Measurements from ENCODE around the gene TAF1A. TPM values are rescaled to one million over a fixed set of nuclear protein-coding genes. Genes with fewer than 3 reads are reported as not detected.

The TAF1A gene
- total RNA-seq, 1 donor from 2014 or later = 32.8 TPM

DNA sequence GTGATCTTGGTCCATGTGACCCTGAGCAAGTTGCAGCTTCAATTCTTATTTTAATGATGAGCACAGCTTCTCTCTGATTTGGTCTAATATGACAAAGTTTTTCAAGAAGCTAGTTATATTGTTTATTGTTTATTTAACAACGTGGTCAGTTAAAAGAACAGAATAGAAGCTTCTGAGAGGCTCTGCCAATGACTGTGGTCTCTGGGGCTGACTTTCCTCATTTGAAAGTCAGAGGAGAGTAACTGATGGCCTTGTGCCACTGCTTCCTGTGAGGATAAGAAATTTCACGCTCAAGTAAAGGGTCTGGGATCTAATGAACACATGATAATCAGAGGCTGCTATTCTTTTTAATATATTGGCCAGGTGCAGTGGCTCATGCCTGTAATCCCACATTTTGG is 49.1 kb downstream of the TAF1A start:
- no peak overlapping the region for H2AFZ ChIP-seq (replicated peaks)
- no peaks in the 10 kb centered on the region for H3K36me3 ChIP-seq
- no peaks in the 10 kb centered on the region for H4K20me1 ChIP-seq (ENCODE audit: low read depth)
- no peak overlapping the region for H3K4me3 ChIP-seq
- H3K27ac ChIP-seq = no peak overlapping the region
- no peaks in the 10 kb centered on the region for H3F3A ChIP-seq (ENCODE audit: low read depth)
- peaks cover 6% of the 10 kb centered on the region for H3K4me1 Mint-ChIP-seq
- TF ChIP-seq EZH2phosphoT487 (IDR thresholded peaks at IDR 0.05) (no peak), EZH2 (IDR thresholded peaks at IDR 0.05) (no peak)
- TF ChIP-seq, protein P1, sequence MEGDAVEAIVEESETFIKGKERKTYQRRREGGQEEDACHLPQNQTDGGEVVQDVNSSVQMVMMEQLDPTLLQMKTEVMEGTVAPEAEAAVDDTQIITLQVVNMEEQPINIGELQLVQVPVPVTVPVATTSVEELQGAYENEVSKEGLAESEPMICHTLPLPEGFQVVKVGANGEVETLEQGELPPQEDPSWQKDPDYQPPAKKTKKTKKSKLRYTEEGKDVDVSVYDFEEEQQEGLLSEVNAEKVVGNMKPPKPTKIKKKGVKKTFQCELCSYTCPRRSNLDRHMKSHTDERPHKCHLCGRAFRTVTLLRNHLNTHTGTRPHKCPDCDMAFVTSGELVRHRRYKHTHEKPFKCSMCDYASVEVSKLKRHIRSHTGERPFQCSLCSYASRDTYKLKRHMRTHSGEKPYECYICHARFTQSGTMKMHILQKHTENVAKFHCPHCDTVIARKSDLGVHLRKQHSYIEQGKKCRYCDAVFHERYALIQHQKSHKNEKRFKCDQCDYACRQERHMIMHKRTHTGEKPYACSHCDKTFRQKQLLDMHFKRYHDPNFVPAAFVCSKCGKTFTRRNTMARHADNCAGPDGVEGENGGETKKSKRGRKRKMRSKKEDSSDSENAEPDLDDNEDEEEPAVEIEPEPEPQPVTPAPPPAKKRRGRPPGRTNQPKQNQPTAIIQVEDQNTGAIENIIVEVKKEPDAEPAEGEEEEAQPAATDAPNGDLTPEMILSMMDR (IDR thresholded peaks at IDR 0.05) = no peak
- H3K9ac ChIP-seq = no peak overlapping the region
- no peak overlapping the region for H3K4me3 Mint-ChIP-seq
- no peak for DNase-seq (ENCODE audit: low spot score)
- no peaks in the 10 kb centered on the region for H3K9me3 ChIP-seq (ENCODE audit: low read depth)
- no peaks in the 10 kb centered on the region for H3K27me3 ChIP-seq
- H3K27me3 Mint-ChIP-seq (ENCODE audit: insufficient read depth, low read depth) = no peaks in the 10 kb centered on the region
- H3K9me3 Mint-ChIP-seq = no peaks in the 10 kb centered on the region
- H3K27ac Mint-ChIP-seq = no peak overlapping the region
- peaks cover 5% of the 10 kb centered on the region for H3K4me1 ChIP-seq
- no peak overlapping the region for H3K4me2 ChIP-seq
- H3K36me3 Mint-ChIP-seq = no peaks in the 10 kb centered on the region
- H3K79me2 ChIP-seq (ENCODE audit: low read depth) = no peaks in the 10 kb centered on the region

DNA sequence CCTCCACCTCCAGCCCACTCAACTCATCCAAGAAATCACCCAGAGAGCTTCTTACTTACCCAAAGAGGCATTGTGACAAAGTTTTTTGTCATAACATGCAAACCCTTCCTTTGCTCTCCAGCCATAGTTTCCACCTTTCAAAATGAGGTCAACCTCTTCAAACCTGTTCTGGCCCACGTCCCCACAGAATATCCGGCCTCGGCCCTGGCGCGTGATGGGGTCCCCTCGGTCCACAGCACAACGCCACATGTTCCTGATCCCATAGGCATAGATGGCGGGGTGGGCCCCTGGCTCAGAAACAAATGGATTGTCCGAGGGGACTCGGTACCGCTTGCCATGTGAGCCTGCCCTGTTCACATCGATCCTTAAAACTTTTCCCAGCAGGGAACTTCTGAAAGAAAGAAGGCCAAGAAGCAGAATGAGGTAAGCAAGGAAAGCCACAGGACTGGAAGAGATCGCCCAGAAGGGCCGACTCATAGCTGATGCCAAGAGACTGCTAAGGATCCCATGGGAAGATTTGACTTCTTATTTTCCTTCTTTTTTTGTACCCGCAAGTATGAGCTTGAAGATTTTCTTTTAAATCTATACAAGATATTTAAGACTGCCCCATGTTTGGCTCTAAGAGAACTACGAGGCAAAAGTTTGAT is 49.7 kb downstream of the TAF1A start:
- Histone ChIP-seq H3F3A (ENCODE audit: low read depth) (no peaks in the 10 kb centered on the region), H3K36me3 (no peaks in the 10 kb centered on the region), H2AFZ (replicated peaks) (no peak overlapping the region), H3K9ac (no peak overlapping the region), H3K9me3 (ENCODE audit: low read depth) (no peaks in the 10 kb centered on the region), H4K20me1 (ENCODE audit: low read depth) (no peaks in the 10 kb centered on the region), H3K4me1 (peaks cover under 1% of the 10 kb centered on the region), H3K27me3 (no peaks in the 10 kb centered on the region), H3K79me2 (ENCODE audit: low read depth) (no peaks in the 10 kb centered on the region), H3K27ac (no peak overlapping the region), H3K4me3 (no peak overlapping the region), H3K4me2 (no peak overlapping the region)
- TF ChIP-seq EZH2phosphoT487 (IDR thresholded peaks at IDR 0.05) (no peak), EZH2 (IDR thresholded peaks at IDR 0.05) (no peak)
- TF ChIP-seq, protein P1 (IDR thresholded peaks at IDR 0.05) = no peak
- Mint-ChIP-seq H3K36me3 (no peaks in the 10 kb centered on the region), H3K4me1 (peaks cover 2% of the 10 kb centered on the region), H3K27ac (no peak overlapping the region), H3K9me3 (no peaks in the 10 kb centered on the region), H3K27me3 (ENCODE audit: insufficient read depth, low read depth) (no peaks in the 10 kb centered on the region), H3K4me3 (no peak overlapping the region)
- no peak for DNase-seq (ENCODE audit: low spot score)

DNA sequence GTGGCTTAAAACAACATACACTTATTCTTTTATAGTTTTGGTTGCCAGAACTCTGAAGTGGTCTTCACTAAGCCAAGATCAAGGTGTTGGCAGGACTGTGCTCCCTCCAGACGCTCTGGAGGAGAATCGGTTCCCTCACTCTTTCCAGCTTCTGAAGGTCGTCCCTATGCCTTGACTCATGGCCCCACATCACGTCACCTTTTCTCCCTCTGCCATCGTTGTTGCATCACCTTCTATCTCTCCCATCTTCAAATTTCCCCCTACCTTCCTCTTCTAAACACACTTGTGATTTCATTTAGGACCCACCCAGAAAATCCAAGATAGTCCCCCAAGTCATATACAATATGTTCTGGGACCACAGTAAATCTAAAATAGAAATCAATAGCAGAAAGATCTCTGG is 54.3 kb downstream of the TAF1A start:
- H3F3A ChIP-seq (ENCODE audit: low read depth) = no peaks in the 10 kb centered on the region
- H3K4me1 ChIP-seq = no peaks in the 10 kb centered on the region
- DNase-seq (ENCODE audit: low spot score) = no peak
- no peak overlapping the region for H3K27ac Mint-ChIP-seq
- H3K9me3 ChIP-seq (ENCODE audit: low read depth) = no peaks in the 10 kb centered on the region
- H3K36me3 ChIP-seq = no peaks in the 10 kb centered on the region
- no peak overlapping the region for H3K9ac ChIP-seq
- H3K9me3 Mint-ChIP-seq = no peaks in the 10 kb centered on the region
- no peak overlapping the region for H3K4me2 ChIP-seq
- no peak for TF ChIP-seq EZH2 (IDR thresholded peaks at IDR 0.05)
- TF ChIP-seq, protein P1 (IDR thresholded peaks at IDR 0.05) = no peak
- no peak for TF ChIP-seq EZH2phosphoT487 (IDR thresholded peaks at IDR 0.05)
- no peaks in the 10 kb centered on the region for H3K27me3 Mint-ChIP-seq (ENCODE audit: insufficient read depth, low read depth)
- no peak overlapping the region for H3K4me3 Mint-ChIP-seq
- no peak overlapping the region for H3K27ac ChIP-seq
- no peaks in the 10 kb centered on the region for H3K36me3 Mint-ChIP-seq
- no peaks in the 10 kb centered on the region for H3K27me3 ChIP-seq
- H3K4me3 ChIP-seq = no peak overlapping the region
- H3K4me1 Mint-ChIP-seq = no peaks in the 10 kb centered on the region
- H2AFZ ChIP-seq (replicated peaks) = no peak overlapping the region
- no peaks in the 10 kb centered on the region for H3K79me2 ChIP-seq (ENCODE audit: low read depth)
- no peaks in the 10 kb centered on the region for H4K20me1 ChIP-seq (ENCODE audit: low read depth)

Data from neural progenitor cell (in vitro differentiated cells).